HepG2 (cell line): Measurements from ENCODE around the gene PGLYRP4.

ENCODE experiments used
- POLR2A ChIP-seq, 2 experiments: IDR thresholded peaks; 2 replicates each; pipeline ENCODE4 v1.6.1; 2011; ENCODE audit warnings: low read depth in 2 of 2, low read length in 2 of 2, mild to moderate bottlenecking in 1 of 2, moderate library complexity in 1 of 2; ENCODE audit not compliant: insufficient read depth in 1 of 2
- ZBTB21 ChIP-seq: sonication (generic); formaldehyde crosslinking; IDR thresholded peaks from 2 replicates; pipeline ENCODE4 v1.4.0; 2020; ENCODE audit warnings: missing genetic modification reagents
- ZMAT3 ChIP-seq: sonication (generic); formaldehyde crosslinking; conservative IDR thresholded peaks from 2 replicates; pipeline ENCODE4 v1.7.0; 2021; ENCODE audit warnings: missing genetic modification reagents
- ZNF121 ChIP-seq: sonication (generic); formaldehyde crosslinking; IDR thresholded peaks from 2 replicates; pipeline ENCODE4 v1.5.0; 2020; ENCODE audit warnings: mild to moderate bottlenecking, missing genetic modification reagents
- TF ChIP-seq, protein P1 (sequence below): sonication (generic); formaldehyde crosslinking; IDR thresholded peaks from 2 replicates; pipeline ENCODE4 v1.5.0; 2020; ENCODE audit warnings: mild to moderate bottlenecking, missing genetic modification reagents, borderline replicate concordance
- TF ChIP-seq, protein P2 (sequence below): sonication (generic); formaldehyde crosslinking; IDR thresholded peaks from 2 replicates; pipeline ENCODE4 v1.5.0; 2020; ENCODE audit warnings: mild to moderate bottlenecking, missing genetic modification reagents, moderate library complexity

DNA sequence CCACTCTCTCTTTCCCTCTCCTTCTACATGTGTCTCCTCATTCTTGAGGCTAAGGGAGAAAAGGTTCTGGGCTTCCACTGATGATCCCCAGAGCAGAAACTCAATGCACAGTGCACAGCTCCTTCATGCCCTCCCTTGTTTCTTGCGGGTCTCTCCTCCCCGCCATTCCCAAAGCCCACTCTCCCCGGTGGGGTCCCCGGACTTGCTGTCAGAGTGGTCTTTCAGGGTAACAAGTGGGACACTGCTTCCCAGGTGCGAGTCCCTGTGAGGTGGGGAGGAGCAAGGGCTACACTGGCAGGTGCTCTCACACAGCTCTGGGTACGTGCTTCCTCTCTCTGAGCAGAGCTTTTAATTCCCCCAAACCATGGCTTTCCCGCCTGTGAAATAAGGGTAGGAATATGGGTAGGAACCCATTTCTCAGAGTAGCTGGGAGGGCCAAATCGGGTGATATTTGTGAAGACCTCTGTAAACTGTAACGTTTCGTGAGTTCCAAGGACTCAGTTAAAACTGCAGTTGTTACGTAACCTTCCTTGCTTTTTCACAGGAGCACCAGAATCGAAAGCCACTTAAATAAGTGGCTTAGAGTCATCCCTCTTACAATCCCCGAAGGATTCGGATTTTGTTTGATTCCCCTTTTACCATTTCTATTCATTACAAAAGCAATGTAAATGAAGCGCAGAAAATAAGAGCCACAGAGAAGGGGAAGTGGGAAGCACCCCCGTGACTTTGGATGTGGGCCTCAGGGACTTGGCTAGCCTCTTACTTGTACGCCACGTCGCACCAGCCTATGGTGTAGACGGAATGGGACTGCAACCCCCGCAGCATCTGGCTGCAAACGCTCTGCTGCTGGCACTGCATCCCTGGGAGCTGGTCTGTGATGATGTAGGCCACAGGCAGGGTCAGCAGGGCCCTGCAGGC is 42.1 kb downstream of the PGLYRP4 start:
- TF ChIP-seq, protein P1, sequence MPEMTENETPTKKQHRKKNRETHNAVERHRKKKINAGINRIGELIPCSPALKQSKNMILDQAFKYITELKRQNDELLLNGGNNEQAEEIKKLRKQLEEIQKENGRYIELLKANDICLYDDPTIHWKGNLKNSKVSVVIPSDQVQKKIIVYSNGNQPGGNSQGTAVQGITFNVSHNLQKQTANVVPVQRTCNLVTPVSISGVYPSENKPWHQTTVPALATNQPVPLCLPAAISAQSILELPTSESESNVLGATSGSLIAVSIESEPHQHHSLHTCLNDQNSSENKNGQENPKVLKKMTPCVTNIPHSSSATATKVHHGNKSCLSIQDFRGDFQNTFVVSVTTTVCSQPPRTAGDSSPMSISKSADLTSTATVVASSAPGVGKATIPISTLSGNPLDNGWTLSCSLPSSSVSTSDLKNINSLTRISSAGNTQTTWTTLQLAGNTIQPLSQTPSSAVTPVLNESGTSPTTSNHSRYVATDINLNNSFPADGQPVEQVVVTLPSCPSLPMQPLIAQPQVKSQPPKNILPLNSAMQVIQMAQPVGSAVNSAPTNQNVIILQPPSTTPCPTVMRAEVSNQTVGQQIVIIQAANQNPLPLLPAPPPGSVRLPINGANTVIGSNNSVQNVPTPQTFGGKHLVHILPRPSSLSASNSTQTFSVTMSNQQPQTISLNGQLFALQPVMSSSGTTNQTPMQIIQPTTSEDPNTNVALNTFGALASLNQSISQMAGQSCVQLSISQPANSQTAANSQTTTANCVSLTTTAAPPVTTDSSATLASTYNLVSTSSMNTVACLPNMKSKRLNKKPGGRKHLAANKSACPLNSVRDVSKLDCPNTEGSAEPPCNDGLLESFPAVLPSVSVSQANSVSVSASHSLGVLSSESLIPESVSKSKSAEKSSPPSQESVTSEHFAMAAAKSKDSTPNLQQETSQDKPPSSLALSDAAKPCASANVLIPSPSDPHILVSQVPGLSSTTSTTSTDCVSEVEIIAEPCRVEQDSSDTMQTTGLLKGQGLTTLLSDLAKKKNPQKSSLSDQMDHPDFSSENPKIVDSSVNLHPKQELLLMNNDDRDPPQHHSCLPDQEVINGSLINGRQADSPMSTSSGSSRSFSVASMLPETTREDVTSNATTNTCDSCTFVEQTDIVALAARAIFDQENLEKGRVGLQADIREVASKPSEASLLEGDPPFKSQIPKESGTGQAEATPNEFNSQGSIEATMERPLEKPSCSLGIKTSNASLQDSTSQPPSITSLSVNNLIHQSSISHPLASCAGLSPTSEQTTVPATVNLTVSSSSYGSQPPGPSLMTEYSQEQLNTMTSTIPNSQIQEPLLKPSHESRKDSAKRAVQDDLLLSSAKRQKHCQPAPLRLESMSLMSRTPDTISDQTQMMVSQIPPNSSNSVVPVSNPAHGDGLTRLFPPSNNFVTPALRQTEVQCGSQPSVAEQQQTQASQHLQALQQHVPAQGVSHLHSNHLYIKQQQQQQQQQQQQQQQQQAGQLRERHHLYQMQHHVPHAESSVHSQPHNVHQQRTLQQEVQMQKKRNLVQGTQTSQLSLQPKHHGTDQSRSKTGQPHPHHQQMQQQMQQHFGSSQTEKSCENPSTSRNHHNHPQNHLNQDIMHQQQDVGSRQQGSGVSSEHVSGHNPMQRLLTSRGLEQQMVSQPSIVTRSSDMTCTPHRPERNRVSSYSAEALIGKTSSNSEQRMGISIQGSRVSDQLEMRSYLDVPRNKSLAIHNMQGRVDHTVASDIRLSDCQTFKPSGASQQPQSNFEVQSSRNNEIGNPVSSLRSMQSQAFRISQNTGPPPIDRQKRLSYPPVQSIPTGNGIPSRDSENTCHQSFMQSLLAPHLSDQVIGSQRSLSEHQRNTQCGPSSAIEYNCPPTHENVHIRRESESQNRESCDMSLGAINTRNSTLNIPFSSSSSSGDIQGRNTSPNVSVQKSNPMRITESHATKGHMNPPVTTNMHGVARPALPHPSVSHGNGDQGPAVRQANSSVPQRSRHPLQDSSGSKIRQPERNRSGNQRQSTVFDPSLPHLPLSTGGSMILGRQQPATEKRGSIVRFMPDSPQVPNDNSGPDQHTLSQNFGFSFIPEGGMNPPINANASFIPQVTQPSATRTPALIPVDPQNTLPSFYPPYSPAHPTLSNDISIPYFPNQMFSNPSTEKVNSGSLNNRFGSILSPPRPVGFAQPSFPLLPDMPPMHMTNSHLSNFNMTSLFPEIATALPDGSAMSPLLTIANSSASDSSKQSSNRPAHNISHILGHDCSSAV (CRISPR knock-in tag): no peak
- TF ChIP-seq, protein P2, sequence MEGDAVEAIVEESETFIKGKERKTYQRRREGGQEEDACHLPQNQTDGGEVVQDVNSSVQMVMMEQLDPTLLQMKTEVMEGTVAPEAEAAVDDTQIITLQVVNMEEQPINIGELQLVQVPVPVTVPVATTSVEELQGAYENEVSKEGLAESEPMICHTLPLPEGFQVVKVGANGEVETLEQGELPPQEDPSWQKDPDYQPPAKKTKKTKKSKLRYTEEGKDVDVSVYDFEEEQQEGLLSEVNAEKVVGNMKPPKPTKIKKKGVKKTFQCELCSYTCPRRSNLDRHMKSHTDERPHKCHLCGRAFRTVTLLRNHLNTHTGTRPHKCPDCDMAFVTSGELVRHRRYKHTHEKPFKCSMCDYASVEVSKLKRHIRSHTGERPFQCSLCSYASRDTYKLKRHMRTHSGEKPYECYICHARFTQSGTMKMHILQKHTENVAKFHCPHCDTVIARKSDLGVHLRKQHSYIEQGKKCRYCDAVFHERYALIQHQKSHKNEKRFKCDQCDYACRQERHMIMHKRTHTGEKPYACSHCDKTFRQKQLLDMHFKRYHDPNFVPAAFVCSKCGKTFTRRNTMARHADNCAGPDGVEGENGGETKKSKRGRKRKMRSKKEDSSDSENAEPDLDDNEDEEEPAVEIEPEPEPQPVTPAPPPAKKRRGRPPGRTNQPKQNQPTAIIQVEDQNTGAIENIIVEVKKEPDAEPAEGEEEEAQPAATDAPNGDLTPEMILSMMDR (CRISPR knock-in tag): no peak
- no peak for TF ChIP-seq ZNF121 (CRISPR knock-in tag)
- no peak for TF ChIP-seq POLR2A (IDR thresholded peaks at IDR 0.05; ENCODE audit: insufficient read depth in 1 of 2, low read depth in 2 of 2, low read length in 2 of 2)
- TF ChIP-seq ZBTB21 (CRISPR knock-in tag): no peak
- no peak for TF ChIP-seq ZMAT3 (CRISPR knock-in tag)
